GM18498 (cell line): ENCODE measurements around the gene C17orf107.

Source experiments
- ATAC-seq: cut with Tn5 transposase; IDR thresholded peaks from one replicate; pipeline ENCODE4 v1.9.1; 2021; ENCODE audit warnings: mild to moderate bottlenecking, moderate library complexity; ENCODE audit not compliant: unreplicated experiment

Gene C17orf107

GRCh38 chr17:4872786-4873185, 26.6 kb upstream of the C17orf107 start:
- ATAC-seq = no peak

- ATAC-seq = no peak
These were observed 22.2 kb upstream of the C17orf107 start for GRCh38 chr17:4877089-4877488.

- ATAC-seq = no peak
These were observed 19.7 kb upstream of the C17orf107 start for GRCh38 chr17:4879601-4880000.

- ATAC-seq = no peak
These were observed 18.5 kb upstream of the C17orf107 start for GRCh38 chr17:4880857-4881256.

- no peak for ATAC-seq
These were observed 17.4 kb upstream of the C17orf107 start for GRCh38 chr17:4881761-4882555.

GRCh38 chr17:4884489-4884888, 14.8 kb upstream of the C17orf107 start:
- ATAC-seq = no peak

GRCh38 chr17:4886830-4887229, 12.5 kb upstream of the C17orf107 start:
- no peak for ATAC-seq

- ATAC-seq = no peak
These were observed 11.8 kb upstream of the C17orf107 start for GRCh38 chr17:4887581-4887980.

- no peak for ATAC-seq
These were observed 7.6 kb upstream of the C17orf107 start for GRCh38 chr17:4891411-4892410.

GRCh38 chr17:4892499-4893221, 6.7 kb upstream of the C17orf107 start:
- ATAC-seq = no peak

GRCh38 chr17:4893272-4893671, 6.1 kb upstream of the C17orf107 start:
- ATAC-seq = no peak

GRCh38 chr17:4893721-4894560, 5.4 kb upstream of the C17orf107 start:
- no peak for ATAC-seq

GRCh38 chr17:4895121-4895520, 4.2 kb upstream of the C17orf107 start:
- no peak for ATAC-seq

GRCh38 chr17:4895657-4896331, 3.5 kb upstream of the C17orf107 start:
- no peak for ATAC-seq

GRCh38 chr17:4896332-4897197, 2.8 kb upstream of the C17orf107 start:
- ATAC-seq = no peak

- ATAC-seq = no peak
These were observed 2.1 kb upstream of the C17orf107 start for GRCh38 chr17:4897198-4897687.

GRCh38 chr17:4897785-4898184, 1.6 kb upstream of the C17orf107 start:
- no peak for ATAC-seq

- ATAC-seq = no peak
These were observed 985 bp upstream of the C17orf107 start for GRCh38 chr17:4898351-4898750.
